Measurements from ENCODE around the gene PTPN14.

DNA sequence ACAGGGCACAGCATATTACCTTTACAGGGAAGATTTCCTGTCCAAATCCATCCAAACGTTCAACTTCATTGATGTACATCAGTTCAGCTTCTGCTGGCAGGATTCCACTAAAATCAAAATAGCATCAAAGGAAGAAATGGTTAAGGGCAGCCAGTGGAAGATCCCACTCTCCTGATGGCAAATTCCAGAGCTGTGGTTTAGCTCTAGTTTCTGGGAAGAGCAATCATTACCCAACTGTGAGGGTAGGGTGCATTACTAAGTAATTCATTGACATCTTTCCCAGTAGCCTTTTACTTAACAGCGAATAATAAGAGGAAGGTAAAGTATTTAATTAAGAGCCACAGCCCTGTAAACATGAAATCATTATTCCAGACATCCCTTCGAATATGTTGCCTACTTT is 149.7 kb downstream of the PTPN14 start:
- TF ChIP-seq, protein P1, sequence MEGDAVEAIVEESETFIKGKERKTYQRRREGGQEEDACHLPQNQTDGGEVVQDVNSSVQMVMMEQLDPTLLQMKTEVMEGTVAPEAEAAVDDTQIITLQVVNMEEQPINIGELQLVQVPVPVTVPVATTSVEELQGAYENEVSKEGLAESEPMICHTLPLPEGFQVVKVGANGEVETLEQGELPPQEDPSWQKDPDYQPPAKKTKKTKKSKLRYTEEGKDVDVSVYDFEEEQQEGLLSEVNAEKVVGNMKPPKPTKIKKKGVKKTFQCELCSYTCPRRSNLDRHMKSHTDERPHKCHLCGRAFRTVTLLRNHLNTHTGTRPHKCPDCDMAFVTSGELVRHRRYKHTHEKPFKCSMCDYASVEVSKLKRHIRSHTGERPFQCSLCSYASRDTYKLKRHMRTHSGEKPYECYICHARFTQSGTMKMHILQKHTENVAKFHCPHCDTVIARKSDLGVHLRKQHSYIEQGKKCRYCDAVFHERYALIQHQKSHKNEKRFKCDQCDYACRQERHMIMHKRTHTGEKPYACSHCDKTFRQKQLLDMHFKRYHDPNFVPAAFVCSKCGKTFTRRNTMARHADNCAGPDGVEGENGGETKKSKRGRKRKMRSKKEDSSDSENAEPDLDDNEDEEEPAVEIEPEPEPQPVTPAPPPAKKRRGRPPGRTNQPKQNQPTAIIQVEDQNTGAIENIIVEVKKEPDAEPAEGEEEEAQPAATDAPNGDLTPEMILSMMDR (IDR thresholded peaks at IDR 0.05) = no peak
- TF ChIP-seq POLR2A (IDR thresholded peaks at IDR 0.05) = no peak
